PC-9 (cell line): ENCODE measurements around the gene FILIP1L.

Experiments used
- CTCF ChIP-seq: fragments of 200-600 bp; sonication (generic); conservative IDR thresholded peaks from 2 replicates; pipeline ENCODE4 v1.6.1; 2017; ENCODE audit warnings: mixed run types, antibody characterized with exemption, mild to moderate bottlenecking, moderate library complexity
- EZH2 ChIP-seq: fragments of 200-600 bp; sonication (generic); IDR thresholded peaks from 2 replicates; pipeline ENCODE4 v1.8.0; 2017; ENCODE audit warnings: antibody characterized with exemption, low read depth

GRCh38 chr3:100075851-100076730, 38.2 kb downstream of the FILIP1L start:
- no peak for TF ChIP-seq CTCF
- TF ChIP-seq EZH2: no peak
